ENCODE data around the gene OR6X1.
"Not testable (repeated sequence)": the region's sequence is repeated elsewhere in the genome, so short reads cannot be mapped to it uniquely, and the experiment has no call there.

The OR6X1 gene

DNA sequence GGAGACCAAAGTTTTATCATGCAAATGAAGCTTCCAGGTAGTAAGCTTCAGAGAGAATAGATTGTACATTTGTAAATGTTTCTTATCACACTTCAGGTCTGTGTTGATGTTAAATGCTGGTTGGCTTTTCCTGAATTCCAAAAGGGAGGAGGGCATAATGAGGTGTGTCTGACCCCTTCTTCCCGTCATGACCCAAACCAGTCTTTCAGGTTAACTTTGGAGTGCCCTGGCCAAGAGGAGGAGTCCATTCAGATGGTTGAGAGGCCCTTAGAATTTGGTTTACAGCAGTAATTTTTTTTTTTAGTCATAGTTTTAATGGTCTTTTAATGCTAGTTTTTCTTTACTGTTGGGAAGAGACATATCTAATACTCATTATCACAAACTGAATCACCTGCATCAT is 2.5 kb downstream of the OR6X1 start:
- DNase-seq: no peak

GRCh38 chr11:123748349-123748748 is 6.0 kb downstream of the OR6X1 start:
- not testable (repeated sequence) for DNase-seq

DNA sequence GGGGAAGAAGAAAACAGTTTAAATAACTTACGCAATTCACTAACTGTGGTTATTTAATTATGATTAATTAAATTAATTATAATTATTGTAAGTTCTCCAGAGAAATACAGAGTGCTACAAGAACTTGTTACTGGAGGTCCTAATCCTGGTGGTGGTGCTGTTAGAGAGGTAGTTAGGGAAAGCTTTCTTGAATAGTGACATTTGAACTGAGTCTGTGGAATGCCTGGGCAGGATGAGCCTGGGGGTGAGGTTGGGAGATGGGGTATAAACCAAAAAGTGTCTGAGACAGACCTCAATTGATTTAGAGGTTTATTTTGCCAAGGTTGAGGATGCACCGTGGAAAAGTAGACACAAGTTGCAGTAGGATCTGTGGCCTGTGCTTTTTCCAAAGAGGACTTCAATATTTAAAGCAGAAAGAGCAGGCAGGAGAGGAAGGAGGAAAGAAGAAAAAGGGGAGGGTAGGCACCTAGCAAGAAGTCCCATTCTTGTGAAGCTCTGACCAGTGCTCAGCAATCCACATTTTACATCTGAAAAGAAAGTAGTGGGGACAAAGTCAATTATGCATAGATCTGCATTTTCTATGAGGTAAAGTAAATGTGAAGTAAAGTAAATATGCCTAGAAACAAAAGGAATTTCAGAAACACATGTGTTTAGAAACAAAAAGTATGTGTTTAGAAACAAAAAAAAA is 8.4 kb downstream of the OR6X1 start:
- no peak for DNase-seq

DNA sequence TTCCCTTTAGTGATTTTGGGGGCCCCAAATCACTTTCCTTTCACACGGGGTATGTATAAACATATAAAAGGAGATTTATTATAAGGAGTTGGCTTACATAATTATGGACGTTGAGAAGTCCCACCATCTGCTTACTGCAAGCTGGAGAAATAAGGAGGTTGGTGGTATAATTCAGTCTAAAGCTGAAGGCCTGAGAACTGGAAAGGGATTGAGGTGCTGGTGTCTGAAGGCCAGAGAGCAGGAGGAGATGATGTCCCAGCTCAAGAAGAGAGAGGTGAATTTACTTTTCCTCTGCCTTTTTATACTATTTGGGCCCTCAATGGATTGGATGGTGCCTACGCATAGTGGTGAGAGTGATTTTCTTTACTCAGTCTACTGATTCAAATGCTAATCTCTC is 11.6 kb downstream of the OR6X1 start:
- no peak for DNase-seq

GRCh38 chr11:123742031-123742723 is 12.1 kb downstream of the OR6X1 start:
- DNase-seq: no peak

DNA sequence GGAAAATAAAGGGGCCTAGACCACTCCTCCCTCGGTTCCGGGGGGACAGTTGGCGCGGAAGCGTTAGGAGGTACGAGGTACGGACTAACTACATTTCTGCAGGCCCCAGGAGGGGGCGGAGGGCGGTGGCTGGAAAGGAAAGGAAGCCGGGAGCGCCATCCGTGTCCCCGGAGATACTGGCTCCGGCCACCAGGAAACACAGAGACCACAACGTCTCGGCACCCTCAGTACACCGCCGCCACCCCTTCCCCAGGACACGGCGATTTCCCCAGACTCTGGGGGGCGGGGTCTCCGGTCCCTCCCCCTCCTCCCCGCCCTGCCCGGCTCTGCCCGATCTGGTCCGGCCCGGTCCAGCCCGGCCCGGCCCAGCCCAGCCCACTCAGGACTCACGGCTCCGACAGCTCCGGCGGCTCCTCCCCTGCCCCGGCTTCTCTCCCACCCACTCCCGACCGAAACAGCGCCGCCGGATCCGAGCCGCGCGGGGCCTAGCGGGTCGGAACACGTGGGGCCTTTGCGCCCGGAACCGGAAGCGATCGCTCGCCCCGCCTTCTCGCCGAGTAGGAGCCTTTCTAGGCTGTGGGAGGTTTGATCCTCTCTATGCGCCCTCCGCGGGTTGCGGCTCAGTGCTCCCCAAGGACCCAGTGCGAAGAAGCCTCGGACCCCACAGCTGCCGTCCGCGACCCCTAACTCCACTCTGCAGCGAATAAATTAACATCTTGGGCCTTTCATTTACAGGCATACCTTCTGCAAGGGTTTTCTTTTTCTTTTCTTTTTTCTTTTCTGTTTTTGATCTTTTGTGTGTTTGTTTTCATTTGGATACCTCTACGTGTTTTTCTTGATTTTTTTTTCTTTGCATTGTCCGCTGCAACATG is 12.9 kb downstream of the OR6X1 start, which contains the start of gene ZNF202:
ZNF202 (minus strand) TSS at position 502 of the 872 bp plus-strand sequence. CDS start 10,772 bp downstream, outside the sequence.
- peak; percentile 90 for DNase-seq

GRCh38 chr11:123740787-123741158 is 13.5 kb downstream of the OR6X1 start:
- no peak for DNase-seq

DNA sequence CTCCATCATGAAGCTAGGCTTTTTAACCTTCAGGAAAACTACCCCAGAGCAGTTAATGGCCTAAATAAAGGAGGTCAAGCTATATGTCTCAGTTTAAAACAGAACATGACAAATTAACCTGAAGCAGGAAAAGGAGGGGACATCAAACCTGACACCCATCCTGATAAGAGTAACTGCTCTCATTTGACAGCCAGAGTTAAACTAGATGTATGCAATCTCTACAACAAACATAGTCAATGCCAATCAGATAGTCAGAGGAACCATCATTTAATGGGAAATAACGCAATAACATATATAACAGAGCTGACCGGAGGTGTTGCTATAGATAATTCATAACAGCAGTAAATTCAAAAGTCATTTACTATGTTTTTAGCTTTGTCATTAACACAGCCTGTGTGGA is 15.9 kb downstream of the OR6X1 start:
- no peak for DNase-seq

- no peak for DNase-seq
These were observed 17.5 kb downstream of the OR6X1 start for GRCh38 chr11:123736769-123737168.

- no peak for DNase-seq
These were observed 24.7 kb downstream of the OR6X1 start for GRCh38 chr11:123729602-123730001.

- no peak for DNase-seq
These were observed 28.2 kb downstream of the OR6X1 start for GRCh38 chr11:123725995-123726655.

DNA sequence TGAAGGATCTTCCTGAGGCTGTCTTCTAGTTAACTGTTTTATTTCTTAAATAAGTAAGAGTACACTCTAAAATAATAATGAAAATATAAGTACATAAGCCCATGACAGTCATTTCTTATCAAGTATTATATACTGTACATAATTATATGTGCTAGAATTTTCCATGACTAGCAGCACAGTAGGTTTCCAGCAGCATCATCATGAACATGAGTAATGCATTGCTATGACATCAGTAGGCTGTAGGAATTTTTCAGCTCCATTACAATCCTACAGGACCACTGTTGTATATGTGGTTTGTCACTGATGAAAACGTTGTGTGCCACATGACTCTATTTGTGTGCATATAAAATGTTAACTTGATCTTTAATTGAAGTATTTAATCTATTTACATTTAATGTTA is 34.9 kb downstream of the OR6X1 start:
- DNase-seq: no peak

DNA sequence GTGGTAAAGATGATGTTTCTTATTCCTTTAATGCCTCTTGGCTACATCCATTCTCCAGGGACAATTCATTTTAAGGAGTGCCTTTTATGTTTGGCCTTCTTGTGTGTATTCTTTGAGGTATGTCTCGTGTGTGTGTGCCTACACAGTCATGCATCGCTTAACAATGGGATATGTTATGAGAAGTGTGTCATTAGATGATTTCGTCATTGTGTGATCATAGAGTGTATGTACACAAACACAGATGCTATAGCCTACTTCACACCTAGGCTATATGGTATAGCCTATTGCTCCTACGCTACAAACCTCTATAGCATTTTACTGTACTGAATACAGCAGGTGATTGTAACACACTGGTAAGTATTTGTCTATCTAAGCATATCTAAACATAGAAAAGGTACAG is 35.8 kb downstream of the OR6X1 start:
- no peak for DNase-seq

DNA sequence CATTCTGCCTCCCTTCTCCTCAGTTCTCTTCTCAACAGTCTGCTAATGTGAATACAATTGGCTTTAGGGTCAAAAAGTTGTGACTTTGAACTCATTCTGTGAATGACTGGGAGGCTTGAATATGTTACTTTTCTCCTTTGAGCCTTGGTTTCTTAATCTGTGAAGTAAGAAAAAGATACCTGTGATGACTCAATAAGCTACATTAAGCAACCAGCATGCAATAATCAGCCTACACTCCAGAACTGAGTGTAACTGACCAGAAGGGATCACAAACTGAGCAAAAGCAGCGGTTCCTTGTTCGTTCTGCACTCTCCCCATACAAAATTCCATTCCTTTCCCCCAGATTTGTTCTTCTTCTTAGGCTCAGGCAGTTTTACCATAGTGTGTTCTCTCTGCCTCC is 36.3 kb downstream of the OR6X1 start:
- no peak for DNase-seq

GRCh38 chr11:123712627-123713026 is 41.7 kb downstream of the OR6X1 start:
- DNase-seq: not testable (repeated sequence)

DNA sequence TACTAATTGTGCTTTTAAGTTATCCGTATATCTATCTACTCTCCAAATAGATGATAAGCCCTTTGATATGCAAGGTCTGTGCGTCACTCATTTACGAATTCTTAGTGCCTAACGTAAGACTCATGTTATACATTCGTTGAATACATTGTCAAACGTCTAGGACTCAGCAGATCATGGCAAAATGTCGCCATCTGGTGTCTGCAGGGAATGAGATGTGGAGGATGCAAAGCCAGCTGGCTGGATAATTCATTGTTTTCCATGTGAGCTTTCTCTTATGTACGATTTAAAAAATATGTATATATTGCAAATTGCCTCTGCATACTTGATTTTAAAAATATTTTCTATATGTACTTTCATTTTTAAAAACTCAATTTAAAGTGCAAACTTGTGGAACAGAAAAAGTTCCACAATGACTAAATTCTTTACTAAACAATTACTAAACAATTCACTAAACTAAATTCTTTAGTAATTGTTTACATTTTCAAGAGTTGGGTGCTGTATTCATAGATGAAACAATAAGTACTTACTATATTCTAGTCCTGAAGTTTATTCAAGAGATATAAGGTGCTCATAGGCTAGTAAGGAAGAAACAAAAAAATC is 46.6 kb downstream of the OR6X1 start:
- peak; percentile 76 for DNase-seq

DNA sequence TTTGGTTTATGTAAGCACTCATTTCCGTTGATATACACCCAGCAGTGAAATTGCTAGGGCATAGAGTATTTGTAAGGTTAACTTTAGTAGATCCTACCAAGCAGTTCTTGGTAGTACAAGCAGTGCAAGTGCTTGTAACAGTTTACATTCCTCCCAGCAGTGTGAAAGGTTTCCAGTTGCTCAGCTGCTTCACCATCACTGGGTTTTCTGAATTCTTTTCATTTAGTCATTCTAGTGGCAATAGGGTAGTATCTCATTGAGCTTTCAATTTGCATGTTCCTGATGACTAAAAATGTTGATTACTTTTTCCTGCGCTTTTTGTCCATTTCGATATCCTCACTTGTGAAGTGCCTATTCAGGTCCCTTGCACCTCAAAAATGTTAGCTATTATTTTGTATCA is 47.1 kb downstream of the OR6X1 start:
- DNase-seq: no peak

- DNase-seq: no peak
These were observed 50.0 kb downstream of the OR6X1 start for GRCh38 chr11:123704341-123704740.
